NOMO-1 treated with dmso at 0.1 percent for 144 hours (cell line): ENCODE data around the gene MYH9.

Experiments
- DNase-seq: peaks from one replicate; lab custom pipeline; 2025; ENCODE audit not compliant: unreplicated experiment; lab: John Stamatoyannopoulos, UW

Gene MYH9

GRCh38 chr22:36369004-36369921 lies 18.5 kb downstream of the MYH9 start:
- no peak for DNase-seq

GRCh38 chr22:36368359-36368983 lies 19.3 kb downstream of the MYH9 start:
- no peak for DNase-seq

GRCh38 chr22:36367479-36367878 lies 20.3 kb downstream of the MYH9 start:
- DNase-seq, result no peak

GRCh38 chr22:36367066-36367465 lies 20.7 kb downstream of the MYH9 start:
- no peak for DNase-seq

- no peak for DNase-seq
Observed at GRCh38 chr22:36366291-36366708, 21.5 kb downstream of the MYH9 start.

- DNase-seq, result no peak
Observed at GRCh38 chr22:36365020-36365411, 22.8 kb downstream of the MYH9 start.

- DNase-seq, result no peak
Observed at GRCh38 chr22:36364255-36365019, 23.3 kb downstream of the MYH9 start.

GRCh38 chr22:36363349-36363981 lies 24.3 kb downstream of the MYH9 start:
- DNase-seq, result no peak

- DNase-seq, result no peak
Observed at GRCh38 chr22:36362932-36363331, 24.8 kb downstream of the MYH9 start.

- DNase-seq, result no peak
Observed at GRCh38 chr22:36362075-36362474, 25.7 kb downstream of the MYH9 start.

GRCh38 chr22:36360871-36361383 lies 26.8 kb downstream of the MYH9 start:
- DNase-seq, result no peak

GRCh38 chr22:36360011-36360410 lies 27.8 kb downstream of the MYH9 start:
- no peak for DNase-seq

GRCh38 chr22:36359470-36359996 lies 28.2 kb downstream of the MYH9 start:
- no peak for DNase-seq

- DNase-seq, result no peak
Observed at GRCh38 chr22:36358533-36359469, 29.0 kb downstream of the MYH9 start.

- no peak for DNase-seq
Observed at GRCh38 chr22:36356708-36357624, 30.8 kb downstream of the MYH9 start.

GRCh38 chr22:36355894-36356293 lies 31.9 kb downstream of the MYH9 start:
- no peak for DNase-seq

- no peak for DNase-seq
Observed at GRCh38 chr22:36355362-36355761, 32.4 kb downstream of the MYH9 start.

GRCh38 chr22:36352803-36353507 lies 34.8 kb downstream of the MYH9 start:
- no peak for DNase-seq
